ENCODE results near the gene STK4. TPM values are rescaled to one million over a fixed set of nuclear protein-coding genes. Genes with fewer than 3 reads are reported as not detected.

STK4 gene
- total RNA-seq, 1 donor from 2014 or later: 245 TPM

- CTCF ChIA-PET: interaction anchor here (1.3 kb wide), 1 partner anchor 38 kb away, joined by 5 read pairs; no protein-coding TSS in a partner anchor
- intact Hi-C loops (cut with micrococcal nuclease): no loop called here
- no peak for ATAC-seq (ENCODE audit: low read depth)
Observed at GRCh38 chr20:45082468-45082867, 116.2 kb downstream of the STK4 start.

GRCh38 chr20:45083127-45083526, 116.8 kb downstream of the STK4 start:
- H3K9me3 Mint-ChIP-seq: peaks cover 13% of the 10 kb centered on the region
- ChIA-PET POLR2A (no interaction called here), CTCF (interaction anchor here (0.6 to 1.3 kb wide), 2 partner anchors 10 to 39 kb away, joined by 3 to 5 read pairs; no protein-coding TSS in a partner anchor)
- H3K4me3 Mint-ChIP-seq: no peak overlapping the region
- no peak for ATAC-seq (ENCODE audit: low read depth)
- H3K27ac Mint-ChIP-seq: peak overlapping the region; percentile 13
- intact Hi-C loops (cut with micrococcal nuclease): no loop called here
- no peaks in the 10 kb centered on the region for H3K27me3 Mint-ChIP-seq
- no peak for DNase-seq
- peaks cover 22% of the 10 kb centered on the region for H3K4me1 Mint-ChIP-seq
- H3K36me3 Mint-ChIP-seq (ENCODE audit: low read depth): peaks cover 84% of the 10 kb centered on the region
- TF ChIP-seq CTCF (IDR thresholded peaks at IDR 0.05): no peak

More at GRCh38 chr20:45082468-45082867, 116.2 kb downstream of the STK4 start:
- H3K4me1 Mint-ChIP-seq: peaks cover 16% of the 10 kb centered on the region
- TF ChIP-seq CTCF (IDR thresholded peaks at IDR 0.05): no peak
- H3K36me3 Mint-ChIP-seq (ENCODE audit: low read depth): peaks cover 82% of the 10 kb centered on the region
- H3K4me3 Mint-ChIP-seq: no peak overlapping the region
- no peak overlapping the region for H3K27ac Mint-ChIP-seq
- H3K9me3 Mint-ChIP-seq: peaks cover 13% of the 10 kb centered on the region
- POLR2A ChIA-PET: no interaction called here
- no peaks in the 10 kb centered on the region for H3K27me3 Mint-ChIP-seq
- DNase-seq: no peak

GRCh38 chr20:45085289-45085688, 119.0 kb downstream of the STK4 start:
- Mint-ChIP-seq H3K4me1 (peaks cover 23% of the 10 kb centered on the region), H3K27ac (peak overlapping the region; percentile 67), H3K4me3 (no peak overlapping the region), H3K36me3 (ENCODE audit: low read depth) (peaks cover 75% of the 10 kb centered on the region), H3K27me3 (no peaks in the 10 kb centered on the region), H3K9me3 (peaks cover 13% of the 10 kb centered on the region)
- no peak for TF ChIP-seq CTCF (IDR thresholded peaks at IDR 0.05)
- ATAC-seq (ENCODE audit: low read depth) (no peak), DNase-seq (no peak)
- intact Hi-C loops (cut with micrococcal nuclease): no loop called here
- ChIA-PET CTCF (no interaction called here), POLR2A (no interaction called here)

- DNase-seq (no peak), ATAC-seq (ENCODE audit: low read depth) (peak; percentile 14)
- H3K36me3 Mint-ChIP-seq (ENCODE audit: low read depth): peaks cover 70% of the 10 kb centered on the region
- ChIA-PET POLR2A (no interaction called here), CTCF (interaction anchor here (0.7 kb wide), 1 partner anchor 42 kb away, joined by 3 read pairs; no protein-coding TSS in a partner anchor)
- no peaks in the 10 kb centered on the region for H3K27me3 Mint-ChIP-seq
- intact Hi-C loops (cut with micrococcal nuclease): loop anchor here (2.0 kb wide), 1 partner anchor 15 kb away; no protein-coding TSS in a partner anchor
- peaks cover 23% of the 10 kb centered on the region for H3K4me1 Mint-ChIP-seq
- H3K4me3 Mint-ChIP-seq: no peak overlapping the region
- H3K27ac Mint-ChIP-seq: no peak overlapping the region
- no peak for TF ChIP-seq CTCF (IDR thresholded peaks at IDR 0.05)
- peaks cover 13% of the 10 kb centered on the region for H3K9me3 Mint-ChIP-seq
Observed at GRCh38 chr20:45085867-45086266, 119.6 kb downstream of the STK4 start.

- peaks cover 9% of the 10 kb centered on the region for H3K9me3 Mint-ChIP-seq
- H3K27ac Mint-ChIP-seq: no peak overlapping the region
- ChIA-PET CTCF (interaction anchor here (1.5 kb wide), 2 partner anchors 9 to 43 kb away, joined by 4 to 5 read pairs; no protein-coding TSS in a partner anchor), POLR2A (no interaction called here)
- ATAC-seq (ENCODE audit: low read depth) (peak; percentile 21), DNase-seq (no peak)
- no peaks in the 10 kb centered on the region for H3K27me3 Mint-ChIP-seq
- no peak overlapping the region for H3K4me3 Mint-ChIP-seq
- H3K36me3 Mint-ChIP-seq (ENCODE audit: low read depth): peaks cover 60% of the 10 kb centered on the region
- intact Hi-C loops (cut with micrococcal nuclease): loop anchor here (2.0 kb wide), 1 partner anchor 16 kb away; no protein-coding TSS in a partner anchor
- TF ChIP-seq CTCF (IDR thresholded peaks at IDR 0.05): no peak
- H3K4me1 Mint-ChIP-seq: peaks cover 23% of the 10 kb centered on the region
Observed at GRCh38 chr20:45087097-45087790, 120.9 kb downstream of the STK4 start.

Measured in activated B cell treated with CpG ODN at 0.5 μM for 24 hours (primary cell).